GM08714 (cell line): ENCODE measurements around the gene DLG1.

Source experiments
- H3K4me3 ChIP-seq: fragments of 200-500 bp; sonication (Bioruptor generic); 2 replicates; pipeline ENCODE4 v1.5.1; 2014; ENCODE audit warnings: mild to moderate bottlenecking, low read length, inconsistent platforms
- ZNF274 ChIP-seq: IDR thresholded peaks from 2 replicates; pipeline ENCODE4 v1.6.1; 2012; ENCODE audit warnings: mild to moderate bottlenecking, low read depth, low read length

The DLG1 gene

GRCh38 chr3:197258168-197258755 lies 40.1 kb downstream of the DLG1 start:
- no peak for TF ChIP-seq ZNF274
- H3K4me3 ChIP-seq: no peak overlapping the region

GRCh38 chr3:197257711-197258110 lies 40.7 kb downstream of the DLG1 start:
- H3K4me3 ChIP-seq: no peak overlapping the region
- no peak for TF ChIP-seq ZNF274

GRCh38 chr3:197256836-197257444 lies 41.5 kb downstream of the DLG1 start:
- no peak overlapping the region for H3K4me3 ChIP-seq
- TF ChIP-seq ZNF274: no peak

DNA sequence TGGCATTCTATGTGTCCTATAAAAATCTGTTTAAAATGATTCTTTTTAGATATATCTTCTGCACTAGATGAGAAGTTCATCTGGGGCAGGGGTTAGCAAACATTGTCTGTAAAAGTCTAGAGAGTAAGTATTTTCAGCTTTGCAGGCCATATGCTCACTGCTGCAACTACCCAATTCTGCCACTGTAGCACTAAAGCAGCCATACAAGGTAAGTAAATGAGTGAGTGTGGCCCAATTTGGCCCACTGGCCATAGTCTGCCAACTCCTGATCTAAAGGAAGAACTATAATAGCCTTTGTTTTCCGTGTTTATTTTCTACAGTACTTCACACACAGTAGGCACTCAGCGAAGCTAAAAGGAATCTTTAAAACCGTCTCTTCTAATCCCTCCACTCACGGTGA lies 42.3 kb downstream of the DLG1 start:
- TF ChIP-seq ZNF274: no peak
- H3K4me3 ChIP-seq: no peak overlapping the region

GRCh38 chr3:197253238-197253947 lies 45.0 kb downstream of the DLG1 start:
- no peak overlapping the region for H3K4me3 ChIP-seq
- no peak for TF ChIP-seq ZNF274

DNA sequence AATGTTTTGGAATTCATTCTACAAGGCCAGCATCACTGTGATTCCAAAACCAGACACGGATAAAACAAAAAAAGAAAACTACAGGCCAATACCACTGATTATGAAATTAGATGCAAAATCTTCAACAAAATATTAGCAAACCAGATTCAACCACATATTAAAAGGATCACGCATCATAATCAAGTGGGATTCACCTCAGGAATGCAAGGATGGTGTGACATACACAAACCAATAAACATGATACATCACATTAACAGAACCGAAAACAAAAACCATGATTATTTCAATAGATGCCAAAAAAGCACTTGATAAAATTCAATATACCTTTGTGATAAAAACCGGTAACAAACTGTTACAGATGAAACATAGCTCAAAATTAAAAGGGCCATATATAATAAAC lies 48.9 kb downstream of the DLG1 start:
- H3K4me3 ChIP-seq: no peak overlapping the region
- no peak for TF ChIP-seq ZNF274

DNA sequence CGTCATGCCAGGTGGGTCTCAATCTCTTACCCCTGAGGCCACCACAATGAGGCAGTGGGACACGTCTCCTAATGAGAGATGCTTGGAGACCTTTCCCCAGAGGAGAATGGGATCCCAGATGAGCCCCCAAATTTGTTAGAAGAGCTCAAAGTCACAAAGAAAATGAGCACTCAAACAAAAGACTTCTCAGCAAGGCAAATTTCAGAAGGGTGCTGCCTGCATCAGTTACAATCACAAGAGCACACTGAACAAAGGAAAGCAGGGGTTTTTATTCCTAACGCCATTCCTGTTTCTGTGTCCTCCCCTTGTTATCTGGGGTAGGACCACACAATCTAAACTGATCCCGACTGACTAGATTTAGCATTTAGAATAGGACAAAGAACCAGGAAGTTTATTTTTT lies 50.1 kb downstream of the DLG1 start:
- H3K4me3 ChIP-seq: no peak overlapping the region
- TF ChIP-seq ZNF274: no peak

- H3K4me3 ChIP-seq: no peak overlapping the region
- TF ChIP-seq ZNF274: no peak
These were observed 53.7 kb downstream of the DLG1 start for GRCh38 chr3:197244751-197245150.

DNA sequence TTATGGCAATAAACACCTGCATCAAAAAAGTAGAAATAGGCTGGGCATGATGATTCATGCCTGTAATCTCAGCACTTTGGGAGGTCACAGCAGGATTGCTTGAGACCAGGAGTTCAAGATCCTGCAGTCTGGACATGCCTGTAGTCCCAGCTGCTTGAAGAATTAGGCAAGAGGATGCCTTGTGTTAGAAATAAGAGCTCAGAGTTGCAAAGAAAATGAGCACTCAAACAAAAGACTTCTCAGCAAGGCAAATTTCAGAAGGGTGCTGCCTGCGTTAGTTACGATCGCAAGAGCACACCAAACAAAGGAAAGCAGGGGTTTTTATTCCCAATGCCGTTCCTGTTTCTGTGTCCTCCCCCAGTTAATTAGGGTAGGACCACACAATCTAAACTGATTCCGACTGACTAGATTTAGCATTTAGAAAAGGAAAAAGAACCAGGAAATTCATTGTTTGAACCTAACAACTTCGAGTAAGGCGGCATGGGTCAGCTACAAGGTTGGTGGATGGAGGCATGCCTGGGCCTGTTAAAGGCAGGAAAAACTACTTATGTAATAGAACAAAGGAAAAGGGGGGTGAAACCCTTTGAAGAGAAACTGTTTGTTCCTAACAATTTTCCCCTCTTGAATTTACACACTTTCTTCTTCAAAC lies 55.5 kb downstream of the DLG1 start:
- TF ChIP-seq ZNF274: no peak
- no peak overlapping the region for H3K4me3 ChIP-seq

- TF ChIP-seq ZNF274: no peak
- H3K4me3 ChIP-seq: no peak overlapping the region
These were observed 57.2 kb downstream of the DLG1 start for GRCh38 chr3:197241173-197241572.

- no peak for TF ChIP-seq ZNF274
- H3K4me3 ChIP-seq: no peak overlapping the region
These were observed 58.6 kb downstream of the DLG1 start for GRCh38 chr3:197239857-197240256.

GRCh38 chr3:197238842-197239241 lies 59.6 kb downstream of the DLG1 start:
- H3K4me3 ChIP-seq: no peak overlapping the region
- no peak for TF ChIP-seq ZNF274

DNA sequence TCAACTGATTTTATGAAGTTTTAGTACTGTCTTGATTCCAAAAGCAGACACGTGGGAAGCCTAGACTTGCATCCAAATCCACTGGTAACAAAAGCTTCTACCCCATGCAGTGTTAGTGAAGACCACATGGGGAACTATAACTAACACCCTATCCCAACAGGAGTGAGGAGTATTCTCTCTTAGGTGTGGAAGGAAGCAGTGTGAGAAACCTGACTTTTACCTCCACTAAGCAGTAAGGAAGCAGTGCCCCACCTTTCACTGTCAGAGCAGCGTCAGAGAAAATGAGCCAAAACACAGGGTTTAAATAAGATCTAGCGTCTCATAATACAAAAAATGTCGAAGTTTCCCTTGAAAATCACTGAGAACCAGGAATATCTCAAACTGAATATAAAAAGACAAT lies 60.5 kb downstream of the DLG1 start:
- TF ChIP-seq ZNF274: no peak
- no peak overlapping the region for H3K4me3 ChIP-seq

- H3K4me3 ChIP-seq: no peak overlapping the region
- TF ChIP-seq ZNF274: no peak
These were observed 62.0 kb downstream of the DLG1 start for GRCh38 chr3:197236362-197236761.
